Upper lobe of left lung (tissue), 6 donors: Measurements from ENCODE around the gene TAPBP. TPM values are rescaled to one million over a fixed set of nuclear protein-coding genes. Genes with fewer than 3 reads are reported as not detected.

ENCODE experiments used
- ATAC-seq, 2 donors: fragments of 200-7000 bp; cut with Tn5 transposase; one replicate each; pipeline ENCODE4 v1.9.1; 2022; ENCODE audit warnings: mild to moderate bottlenecking in 2 of 2, moderate library complexity in 2 of 2; ENCODE audit not compliant: low FRiP score in 2 of 2
- DNase-seq, 2 donors: peaks; one replicate each; pipeline ENCODE4 v3.0.0-alpha.2; 2019 to 2020
- H3K27ac ChIP-seq, 4 donors: fragments of 200-600 bp; sonication (generic); one replicate each; pipeline ENCODE4 v1.5.1; 2016 to 2019
- H3K27me3 ChIP-seq, 4 donors: fragments of 200-600 bp; sonication (generic); one replicate each; pipeline ENCODE4 v1.5.1; 2017 to 2019
- H3K36me3 ChIP-seq, 4 donors: fragments of 200-600 bp; sonication (generic); one replicate each; pipeline ENCODE4 v1.5.1; 2016 to 2019
- H3K4me1 ChIP-seq, 4 donors: fragments of 200-600 bp; sonication (generic); one replicate each; pipeline ENCODE4 v1.5.1; 2018 to 2019
- H3K4me3 ChIP-seq, 4 donors: fragments of 200-600 bp; sonication (generic); one replicate each; pipeline ENCODE4 v1.5.1; 2017 to 2019; ENCODE audit warnings: mild to moderate bottlenecking in 2 of 4, moderate library complexity in 1 of 4
- H3K9me3 ChIP-seq, 4 donors: fragments of 200-600 bp; sonication (generic); one replicate each; pipeline ENCODE4 v1.5.1; 2018 to 2019
- EP300 ChIP-seq, 4 donors: sonication (generic); formaldehyde crosslinking; IDR thresholded peaks; one replicate each; pipeline ENCODE4 v1.5.1; 2017; ENCODE audit warnings: antibody characterized with exemption in 4 of 4, control low read depth in 2 of 4
- POLR2A ChIP-seq, 4 donors: fragments of 450-650 bp; IDR thresholded peaks; one replicate each; pipeline ENCODE4 v1.5.1; 2016 to 2017; ENCODE audit warnings: antibody characterized with exemption in 4 of 4, mild to moderate bottlenecking in 2 of 4
- POLR2AphosphoS5 ChIP-seq, 2 donors: sonication (generic); formaldehyde crosslinking; IDR thresholded peaks; one replicate each; pipeline ENCODE4 v1.5.1; 2017; ENCODE audit warnings: antibody characterized with exemption in 2 of 2
- WGBS, 2 donors: methylation state at CpG; one replicate each; pipeline ENCODE4 v1.1.5; 2017 to 2018; 5-methylcytosine and 5-hydroxymethylcytosine counted together
- total RNA-seq, 6 donors: library from RNA; depleted of rRNA in 4 of 6; stranded (reverse); fragments of >200 nt in 4 of 6; gene quantifications; one replicate each; pipeline versions ENCODE4 v1.1.0 to v1.2.1, GENCODE V29; 2016 to 2021
- TF ChIP-seq, protein P1 (sequence below), 6 experiments: fragments of 450-650 bp in 4 of 6; fragments of 200-600 bp in 2 of 6; sonication (generic) in 2 of 6; IDR thresholded peaks; one replicate each; pipeline ENCODE4 v1.5.1; 2016 to 2019; ENCODE audit warnings: antibody characterized with exemption in 6 of 6
- donor health status: DM: no; HTN: no; CAD: no; lungs with moderate emphysema.
- donor health status: DM: no; HTN: yes; CAD: no; lungs with severe emphysema.

The TAPBP gene
- total RNA-seq, 6 donors from 2014 or later: 131 to 310 (median 221) TPM

DNA sequence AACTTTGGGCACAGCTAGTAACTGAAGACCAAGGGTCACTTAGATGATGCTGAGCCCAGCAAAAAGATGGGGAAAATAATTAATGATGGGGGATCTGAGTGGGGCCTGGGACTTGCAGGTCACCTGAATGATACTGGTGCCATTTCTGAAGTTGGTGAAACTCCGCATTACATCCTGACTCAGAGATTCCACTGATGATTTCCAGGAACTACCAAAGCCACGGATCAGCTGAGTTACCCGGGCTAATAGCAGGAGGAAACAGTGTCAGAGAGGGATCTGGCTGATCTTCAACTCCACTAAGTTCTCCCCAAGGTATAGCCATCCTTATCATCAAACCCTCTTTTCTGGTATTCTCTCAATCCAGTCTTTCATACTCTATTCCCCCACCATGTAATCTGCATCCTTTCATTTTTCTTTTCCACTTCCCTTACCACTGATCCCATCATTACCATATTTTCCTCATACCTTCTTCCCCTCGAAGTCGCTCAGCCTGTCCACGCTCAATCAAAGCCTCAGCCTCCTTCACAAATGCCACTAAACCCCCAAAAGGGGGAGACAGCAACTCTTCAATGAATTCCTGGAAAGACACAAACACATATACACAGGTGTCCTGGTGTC is 62.4 kb downstream of the TAPBP start:
- 78 to 90% methylated on average over 6 of the region's 6 CpGs for WGBS, 2 donors
- H3K36me3 ChIP-seq: peaks cover 0 to 13% (median 0%) of the 10 kb centered on the region in 4 donors
- no peak for ATAC-seq
- H3K27ac ChIP-seq: no peak overlapping the region
- H3K4me3 ChIP-seq: no peak overlapping the region
- no peaks in the 10 kb centered on the region for H3K27me3 ChIP-seq
- TF ChIP-seq POLR2A (IDR thresholded peaks at IDR 0.05) (no peak), EP300 (IDR thresholded peaks at IDR 0.05) (no peak), POLR2AphosphoS5 (IDR thresholded peaks at IDR 0.05) (no peak)
- TF ChIP-seq, protein P1, sequence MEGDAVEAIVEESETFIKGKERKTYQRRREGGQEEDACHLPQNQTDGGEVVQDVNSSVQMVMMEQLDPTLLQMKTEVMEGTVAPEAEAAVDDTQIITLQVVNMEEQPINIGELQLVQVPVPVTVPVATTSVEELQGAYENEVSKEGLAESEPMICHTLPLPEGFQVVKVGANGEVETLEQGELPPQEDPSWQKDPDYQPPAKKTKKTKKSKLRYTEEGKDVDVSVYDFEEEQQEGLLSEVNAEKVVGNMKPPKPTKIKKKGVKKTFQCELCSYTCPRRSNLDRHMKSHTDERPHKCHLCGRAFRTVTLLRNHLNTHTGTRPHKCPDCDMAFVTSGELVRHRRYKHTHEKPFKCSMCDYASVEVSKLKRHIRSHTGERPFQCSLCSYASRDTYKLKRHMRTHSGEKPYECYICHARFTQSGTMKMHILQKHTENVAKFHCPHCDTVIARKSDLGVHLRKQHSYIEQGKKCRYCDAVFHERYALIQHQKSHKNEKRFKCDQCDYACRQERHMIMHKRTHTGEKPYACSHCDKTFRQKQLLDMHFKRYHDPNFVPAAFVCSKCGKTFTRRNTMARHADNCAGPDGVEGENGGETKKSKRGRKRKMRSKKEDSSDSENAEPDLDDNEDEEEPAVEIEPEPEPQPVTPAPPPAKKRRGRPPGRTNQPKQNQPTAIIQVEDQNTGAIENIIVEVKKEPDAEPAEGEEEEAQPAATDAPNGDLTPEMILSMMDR (IDR thresholded peaks at IDR 0.05): no peak
- H3K4me1 ChIP-seq: peaks cover 23 to 30% (median 25%) of the 10 kb centered on the region in 4 donors
- no peaks in the 10 kb centered on the region for H3K9me3 ChIP-seq
- DNase-seq: no peak

DNA sequence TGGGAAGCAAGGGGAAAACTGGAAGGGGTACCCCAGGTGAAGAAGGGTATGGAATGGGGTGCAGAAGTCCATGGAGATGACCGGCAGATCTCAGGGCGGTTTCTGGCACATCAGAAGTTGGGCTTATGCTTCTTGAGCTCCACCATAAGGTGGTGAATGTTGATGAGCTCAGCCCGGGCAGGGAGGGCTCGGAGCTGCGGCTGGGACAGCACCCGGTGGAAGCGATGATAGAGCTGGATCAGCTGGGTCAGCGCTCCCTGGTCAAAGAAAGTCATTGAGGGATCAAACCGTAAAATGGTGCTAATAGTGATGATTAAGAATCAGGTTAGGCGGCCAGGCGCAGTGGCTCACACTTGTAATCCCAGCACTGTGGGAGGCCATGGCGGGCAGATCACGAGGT is 63.1 kb downstream of the TAPBP start:
- ATAC-seq: no peak
- peak in 1 of 2 donors; percentile 60 for DNase-seq
- no peak overlapping the region for H3K4me3 ChIP-seq
- H3K9me3 ChIP-seq: no peaks in the 10 kb centered on the region
- H3K27ac ChIP-seq: peak overlapping the region in 1 of 4 donors; percentile 12
- peaks cover 23 to 30% (median 25%) of the 10 kb centered on the region in 4 donors for H3K4me1 ChIP-seq
- H3K27me3 ChIP-seq: no peaks in the 10 kb centered on the region
- 97% methylated on average over 13 of the region's 13 CpGs for WGBS, 2 donors
- H3K36me3 ChIP-seq: peaks cover 0 to 13% (median 0%) of the 10 kb centered on the region in 4 donors
- TF ChIP-seq POLR2AphosphoS5 (IDR thresholded peaks at IDR 0.05) (no peak), POLR2A (IDR thresholded peaks at IDR 0.05) (no peak), EP300 (IDR thresholded peaks at IDR 0.05) (no peak)
- TF ChIP-seq, protein P1 (IDR thresholded peaks at IDR 0.05): no peak

DNA sequence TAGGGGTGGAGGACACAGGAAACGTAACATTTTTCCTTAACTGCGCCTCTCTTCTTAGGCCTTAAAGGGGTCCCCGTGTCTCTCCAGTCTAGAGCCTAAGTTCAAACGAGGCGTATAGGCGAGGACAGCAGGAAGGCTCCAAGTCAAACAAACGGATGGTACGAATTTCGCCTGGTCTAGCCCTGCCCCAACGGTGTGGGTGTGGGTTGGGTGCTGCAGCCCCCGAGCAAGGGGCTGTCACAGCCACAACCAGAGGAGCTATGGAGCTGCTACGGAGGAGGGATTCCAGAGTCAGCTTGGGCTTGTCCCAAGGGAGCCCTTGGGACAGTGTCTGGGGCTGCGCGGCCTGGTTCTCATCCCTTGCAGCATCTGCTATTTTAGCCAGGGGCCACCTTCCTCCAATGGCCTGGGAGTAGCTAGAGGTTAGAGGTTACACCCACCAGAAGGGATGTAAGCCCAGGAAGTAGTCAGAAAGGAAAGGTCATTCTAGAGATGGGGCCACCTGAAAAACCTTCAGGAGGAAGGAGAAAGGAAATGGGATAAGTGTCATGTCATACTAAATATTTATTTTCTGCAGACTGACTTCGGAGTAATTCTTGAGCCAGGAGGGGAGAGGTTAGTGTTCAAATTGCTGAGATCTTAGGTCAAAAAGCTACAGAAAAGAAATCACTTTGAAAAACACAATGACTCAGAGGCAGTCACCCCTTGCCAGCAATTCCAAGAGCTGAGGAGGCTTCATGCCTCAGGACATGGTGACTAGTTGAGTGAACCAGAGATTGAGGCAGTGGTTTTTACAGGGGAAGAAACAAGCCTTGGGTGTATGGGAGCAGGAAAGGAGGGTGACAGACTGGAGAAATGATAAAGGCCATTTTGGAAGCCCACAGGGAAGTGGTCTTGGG is 63.9 kb downstream of the TAPBP start:
- Histone ChIP-seq H3K4me3 (peak overlapping the region; percentile 44 to 57 (median 53)), H3K4me1 (peaks cover 23 to 30% (median 25%) of the 10 kb centered on the region in 4 donors), H3K27ac (peak overlapping the region; percentile 88 to 97 (median 93)), H3K27me3 (no peaks in the 10 kb centered on the region), H3K9me3 (no peaks in the 10 kb centered on the region), H3K36me3 (peaks cover 0 to 12% (median 0%) of the 10 kb centered on the region in 4 donors)
- no peak for DNase-seq
- 17 to 23% methylated on average over 14 to 15 of the region's 15 CpGs for WGBS, 2 donors
- no peak for TF ChIP-seq EP300 (IDR thresholded peaks at IDR 0.05)
- TF ChIP-seq POLR2A (IDR thresholded peaks at IDR 0.05): peak in 1 of 4 donors; percentile 8
- no peak for TF ChIP-seq POLR2AphosphoS5 (IDR thresholded peaks at IDR 0.05)
- ATAC-seq: no peak

Other genes with a start within 250 kb of the TAPBP start
- gene HLA-DPA1, start 240.4 kb downstream of the TAPBP start, total RNA-seq: 100 to 1,000 TPM; 109 to 674 (median 399) TPM
- 100 to 1,000 TPM; 194 to 697 (median 373) TPM for gene HLA-DPB1, start 238.1 kb downstream of the TAPBP start, total RNA-seq
- gene COL11A2, start 121.6 kb downstream of the TAPBP start, total RNA-seq: 1 to 10 TPM in 2 of 6 donors, under 1 TPM in 4; 0.20 to 2.1 (median 0.74) TPM
- 10 to 100 TPM; 19.3 to 67.1 (median 48.4) TPM for gene RXRB, start 113.4 kb downstream of the TAPBP start, total RNA-seq
- gene SLC39A7, start 113.2 kb downstream of the TAPBP start, total RNA-seq: 100 to 1,000 TPM in 2 of 6 donors, 10 to 100 TPM in 4; 37.7 to 104 (median 86.7) TPM
- 10 to 100 TPM in 5 of 6 donors, 1 to 10 TPM in 1; 8.2 to 39.3 (median 28.7) TPM for gene HSD17B8, start 109.4 kb downstream of the TAPBP start, total RNA-seq
- gene RING1, start 105.6 kb downstream of the TAPBP start, total RNA-seq: 10 to 100 TPM; 17.9 to 50.6 (median 40.4) TPM
- gene VPS52, start 42.2 kb downstream of the TAPBP start, total RNA-seq: 100 to 1,000 TPM in 1 of 6 donors, 10 to 100 TPM in 5; 30.1 to 170 (median 45.8) TPM
- gene RPS18, start 42.0 kb downstream of the TAPBP start, total RNA-seq: 1,000 to 10,000 TPM in 4 of 6 donors, 100 to 1,000 TPM in 2; 535 to 2,038 (median 1,627) TPM
- gene B3GALT4, start 37.0 kb downstream of the TAPBP start, total RNA-seq: 10 to 100 TPM; 20.1 to 29.7 (median 23.2) TPM
- 10 to 100 TPM; 21.1 to 50.3 (median 41.7) TPM for gene WDR46, start 24.8 kb downstream of the TAPBP start, total RNA-seq
- gene PFDN6, start 24.5 kb downstream of the TAPBP start, total RNA-seq: 10 to 100 TPM; 13.8 to 42.9 (median 30.7) TPM
- 100 to 1,000 TPM in 2 of 6 donors, 10 to 100 TPM in 4; 56.5 to 149 (median 77.9) TPM for gene RGL2, start 15.1 kb downstream of the TAPBP start, total RNA-seq
- 10 to 100 TPM; 24.2 to 32.5 (median 28.2) TPM for gene ZBTB22, start 3.7 kb upstream of the TAPBP start, total RNA-seq
- 10 to 100 TPM; 29.3 to 57.6 (median 43.5) TPM for gene DAXX, start 8.9 kb upstream of the TAPBP start, total RNA-seq
- gene KIFC1, start 77.7 kb upstream of the TAPBP start, total RNA-seq: 10 to 100 TPM in 1 of 6 donors, 1 to 10 TPM in 5; 1.2 to 11.8 (median 4.4) TPM
- 100 to 1,000 TPM in 1 of 6 donors, 10 to 100 TPM in 5; 61.7 to 150 (median 65.5) TPM for gene PHF1, start 96.9 kb upstream of the TAPBP start, total RNA-seq
- gene CUTA, start 104.0 kb upstream of the TAPBP start, total RNA-seq: 100 to 1,000 TPM in 4 of 6 donors, 10 to 100 TPM in 2; 53.4 to 171 (median 112) TPM
- gene SYNGAP1, start 106.0 kb upstream of the TAPBP start, total RNA-seq: 10 to 100 TPM in 5 of 6 donors, 1 to 10 TPM in 1; 8.2 to 57.6 (median 19.5) TPM
- 1 to 10 TPM; 3.2 to 8.7 (median 6.1) TPM for gene ZBTB9, start 140.5 kb upstream of the TAPBP start, total RNA-seq